T-helper 17 cell (primary cell): ENCODE results near the gene IGF2R. TPM values are rescaled to one million over a fixed set of nuclear protein-coding genes. Genes with fewer than 3 reads are reported as not detected.
"Not testable (repeated sequence)": the region's sequence is repeated elsewhere in the genome, so short reads cannot be mapped to it uniquely, and the experiment has no call there.

Source experiments
- ATAC-seq: fragments of 150-1000 bp; cut with Tn5 transposase; 2 replicates; pipeline ENCODE4 v1.10.0; 2021; ENCODE audit warnings: mild to moderate bottlenecking, moderate library complexity
- DNase-seq, 3 donors: peaks; one replicate each; pipeline versions ENCODE4 v3.0.0 to v3.0.0-alpha.2; 2020 to 2021
- H3K9me3 ChIP-seq: one replicate; pipeline ENCODE4 v1.7.0; 2013; ENCODE audit warnings: low read length, mild to moderate bottlenecking; ENCODE audit not compliant: control insufficient read depth, poor library complexity, severe bottlenecking
- H3K27ac Mint-ChIP-seq: one replicate; pipeline ENCODE4 v1.8.0; 2022; ENCODE audit warnings: mild to moderate bottlenecking, moderate library complexity, mixed read lengths
- H3K27me3 Mint-ChIP-seq: one replicate; pipeline ENCODE4 v1.8.0; 2022; ENCODE audit warnings: mixed read lengths
- H3K36me3 Mint-ChIP-seq: one replicate; pipeline ENCODE4 v1.8.0; 2022; ENCODE audit warnings: low read depth, mixed read lengths
- H3K4me1 Mint-ChIP-seq: one replicate; pipeline ENCODE4 v1.8.0; 2022; ENCODE audit warnings: mild to moderate bottlenecking, mixed read lengths
- H3K4me3 Mint-ChIP-seq: one replicate; pipeline ENCODE4 v1.8.0; 2022; ENCODE audit warnings: mild to moderate bottlenecking, moderate library complexity, mixed read lengths
- total RNA-seq, 4 donors: library from RNA in 2 of 4; stranded (reverse) in 2 of 4; gene quantifications; one replicate each; pipeline ENCODE4 v1.2.3 and lab custom pipeline; 2022 to 2026

IGF2R gene
- total RNA-seq, 2 donors from 2014 or later: 56.7 to 59.5 TPM

DNA sequence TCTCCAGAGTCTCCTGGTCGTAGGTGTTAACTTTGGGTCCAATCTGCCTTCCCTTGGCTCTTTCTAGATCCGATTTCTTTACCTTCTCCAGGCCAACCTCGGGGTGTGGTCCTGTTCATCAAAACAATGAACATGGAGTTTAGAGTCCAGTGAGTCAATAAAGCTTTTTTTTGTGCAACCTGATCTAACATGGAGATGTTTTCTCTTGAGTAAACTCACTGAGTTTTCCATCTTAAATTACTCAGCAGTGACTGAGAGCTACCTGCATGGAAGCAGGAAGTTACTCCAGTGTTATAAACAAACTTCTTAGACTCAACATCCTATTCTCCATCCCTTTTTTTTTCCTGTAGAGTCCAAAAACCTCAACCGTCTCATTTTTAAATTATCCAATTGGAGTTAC is 137.8 kb downstream of the IGF2R start:
- Mint-ChIP-seq H3K27ac (no peak overlapping the region), H3K27me3 (no peaks in the 10 kb centered on the region), H3K4me3 (no peak overlapping the region), H3K4me1 (peaks cover 14% of the 10 kb centered on the region), H3K36me3 (peaks cover 12% of the 10 kb centered on the region)
- no peak for ATAC-seq
- no peaks in the 10 kb centered on the region for H3K9me3 ChIP-seq
- no peak for DNase-seq

DNA sequence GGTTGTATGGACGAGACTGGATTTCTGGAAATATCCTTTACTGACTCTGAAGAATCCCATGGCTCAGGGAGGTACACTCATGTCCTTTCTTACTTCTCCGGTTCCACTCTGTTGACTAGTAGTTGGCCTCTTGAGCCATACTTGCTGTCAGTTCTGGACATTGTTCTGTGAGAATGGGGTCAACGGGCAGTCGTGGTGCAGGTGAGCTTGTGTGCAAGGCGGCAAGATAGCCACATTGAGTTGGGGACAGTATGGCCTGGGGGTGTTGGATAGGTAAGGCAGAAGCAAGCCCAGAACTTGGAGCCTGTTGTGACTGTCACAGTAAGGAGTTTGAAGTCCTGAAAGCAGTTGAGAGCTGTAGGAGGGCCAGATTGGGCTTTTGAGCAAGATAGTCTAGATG is 139.2 kb downstream of the IGF2R start:
- Mint-ChIP-seq H3K27ac (no peak overlapping the region), H3K4me3 (no peak overlapping the region), H3K27me3 (no peaks in the 10 kb centered on the region), H3K36me3 (peaks cover 9% of the 10 kb centered on the region), H3K4me1 (peaks cover 11% of the 10 kb centered on the region)
- DNase-seq (no peak), ATAC-seq (no peak)
- no peaks in the 10 kb centered on the region for H3K9me3 ChIP-seq

DNA sequence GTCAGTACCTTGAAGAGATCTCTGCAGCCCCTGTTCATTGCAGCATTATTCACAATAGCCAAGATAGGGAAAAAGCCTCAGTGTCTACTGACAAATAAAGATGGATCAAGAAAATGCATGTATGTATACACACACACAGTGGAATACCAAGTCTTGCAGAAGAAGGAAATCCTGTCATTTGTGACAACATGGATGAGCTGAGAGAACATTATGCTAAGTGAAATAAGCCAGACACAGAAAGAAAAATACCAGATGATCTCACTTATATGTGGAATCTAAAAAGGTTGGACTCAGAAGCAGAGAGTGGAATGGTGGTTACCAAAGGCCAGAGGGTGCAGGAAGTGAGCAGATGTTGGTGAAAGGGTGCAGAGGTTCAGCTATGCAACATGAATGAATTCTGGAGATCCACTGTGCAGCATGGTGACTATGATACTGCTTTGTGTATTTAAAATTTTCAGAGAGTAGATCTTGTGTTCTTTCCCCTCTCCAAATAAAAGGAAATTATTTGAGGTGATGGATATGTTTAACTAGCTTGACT is 141.8 kb downstream of the IGF2R start:
- Mint-ChIP-seq H3K4me1 (peaks cover 11% of the 10 kb centered on the region), H3K27ac (peak overlapping the region; percentile 0), H3K4me3 (no peak overlapping the region), H3K27me3 (no peaks in the 10 kb centered on the region), H3K36me3 (peaks cover 7% of the 10 kb centered on the region)
- DNase-seq (no peak), ATAC-seq (no peak)
- H3K9me3 ChIP-seq: no peaks in the 10 kb centered on the region

DNA sequence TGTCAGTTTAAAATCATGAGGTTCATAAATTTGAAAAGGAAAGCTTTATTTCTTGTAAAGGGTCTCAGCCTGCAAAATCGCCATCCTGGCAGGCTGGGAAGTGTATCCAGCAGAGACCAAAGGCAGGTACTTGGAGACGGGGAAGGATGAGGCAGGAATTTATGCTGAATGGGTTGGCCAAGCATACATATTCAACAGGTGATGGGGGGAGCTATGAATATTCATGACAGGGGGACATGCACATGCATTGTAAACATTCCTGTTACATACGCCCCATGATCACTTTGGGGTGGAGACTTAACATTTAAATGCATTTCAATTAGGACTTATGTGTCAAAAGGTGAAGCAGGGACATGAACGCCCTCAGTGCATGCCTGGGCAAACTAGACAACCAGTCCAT is 142.9 kb downstream of the IGF2R start:
- Mint-ChIP-seq H3K4me3 (no peak overlapping the region), H3K27me3 (no peaks in the 10 kb centered on the region), H3K4me1 (peaks cover 13% of the 10 kb centered on the region), H3K27ac (no peak overlapping the region), H3K36me3 (peaks cover 4% of the 10 kb centered on the region)
- ATAC-seq (no peak), DNase-seq (no peak)
- H3K9me3 ChIP-seq: no peaks in the 10 kb centered on the region

DNA sequence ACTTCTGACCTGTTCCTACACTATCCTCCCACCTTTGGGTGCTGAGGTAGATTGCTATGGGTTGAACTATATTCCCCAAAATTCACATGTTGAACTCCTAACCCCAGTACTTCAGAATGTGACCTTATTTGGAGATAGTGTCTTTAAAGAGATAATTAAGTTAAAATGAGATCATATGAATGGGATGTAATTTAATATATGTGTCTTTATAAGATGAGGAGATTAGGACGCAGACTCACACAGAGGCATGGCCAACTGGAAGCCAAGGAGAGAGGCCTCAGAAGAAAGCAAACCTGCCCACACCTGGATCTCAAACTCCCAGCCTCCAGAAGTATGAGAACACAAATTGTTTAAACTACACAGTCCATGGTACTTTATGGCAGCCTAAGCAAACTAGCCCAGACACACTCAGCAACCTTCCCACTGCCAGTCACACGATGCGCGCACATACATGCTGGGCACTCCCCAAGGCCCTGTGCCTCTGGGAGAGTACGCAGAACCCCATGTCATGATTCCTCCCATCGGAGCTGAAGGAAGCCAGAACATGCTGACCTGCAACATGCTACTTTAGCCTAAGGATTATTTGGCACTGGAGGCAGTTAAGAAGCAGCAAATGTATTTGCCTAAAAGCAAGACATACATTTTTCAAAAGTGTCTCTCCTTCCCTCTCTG is 143.9 kb downstream of the IGF2R start:
- DNase-seq: no peak
- H3K4me1 Mint-ChIP-seq: peaks cover 13% of the 10 kb centered on the region
- H3K4me3 Mint-ChIP-seq: no peak overlapping the region
- no peaks in the 10 kb centered on the region for H3K27me3 Mint-ChIP-seq
- no peak for ATAC-seq
- H3K9me3 ChIP-seq: no peaks in the 10 kb centered on the region
- H3K27ac Mint-ChIP-seq: no peak overlapping the region
- peaks cover 2% of the 10 kb centered on the region for H3K36me3 Mint-ChIP-seq

DNA sequence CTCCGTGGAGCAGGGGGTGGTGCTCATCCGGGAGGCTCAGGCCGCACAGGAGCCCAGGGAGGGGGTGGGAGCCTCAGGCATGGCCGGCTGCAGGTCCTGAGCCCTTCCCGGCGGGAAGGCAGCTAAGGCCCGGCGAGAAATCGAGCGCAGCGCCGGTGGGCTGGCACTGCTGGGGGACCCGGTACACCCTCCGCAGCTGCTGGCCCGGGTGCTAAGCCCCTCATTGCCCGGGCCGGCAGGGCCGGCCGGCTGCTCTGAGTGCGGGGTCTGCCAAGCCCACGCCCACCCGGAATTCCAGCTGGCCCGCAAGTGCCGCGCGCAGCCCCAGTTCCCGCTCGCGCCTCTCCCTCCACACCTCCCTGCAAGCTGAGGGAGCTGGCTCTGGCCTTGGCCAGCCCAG is 145.7 kb downstream of the IGF2R start:
- H3K27ac Mint-ChIP-seq, ATAC-seq: not testable (repeated sequence)

DNA sequence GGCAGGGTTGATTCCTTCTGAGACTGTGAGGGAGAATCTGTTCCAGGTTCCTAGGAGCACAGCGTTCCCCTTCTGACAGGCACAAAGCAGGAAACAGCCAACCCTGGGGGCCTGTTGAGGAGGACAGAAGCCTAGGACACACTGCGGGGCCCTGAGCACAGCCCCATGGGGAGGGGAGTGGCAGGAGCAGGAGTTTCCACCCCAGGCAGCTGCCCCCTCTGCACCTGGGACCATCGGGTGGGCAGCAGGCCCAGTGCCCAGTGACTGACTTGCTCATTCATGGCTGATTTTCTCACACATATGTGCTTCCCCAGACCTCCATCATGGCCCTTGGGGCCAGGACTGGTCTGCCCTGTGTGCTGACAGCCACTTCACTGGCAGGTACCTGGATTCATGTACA is 146.5 kb downstream of the IGF2R start:
- Mint-ChIP-seq H3K36me3 (peaks cover 2% of the 10 kb centered on the region), H3K27ac (peak overlapping the region; percentile 41), H3K4me1 (peaks cover 9% of the 10 kb centered on the region), H3K4me3 (no peak overlapping the region), H3K27me3 (no peaks in the 10 kb centered on the region)
- no peaks in the 10 kb centered on the region for H3K9me3 ChIP-seq
- DNase-seq (no peak), ATAC-seq (no peak)

More for the DNA sequence above, 145.7 kb downstream of the IGF2R start:
- not testable (repeated sequence) for H3K4me3 Mint-ChIP-seq, DNase-seq, H3K36me3 Mint-ChIP-seq, H3K27me3 Mint-ChIP-seq, H3K4me1 Mint-ChIP-seq, H3K9me3 ChIP-seq

DNA sequence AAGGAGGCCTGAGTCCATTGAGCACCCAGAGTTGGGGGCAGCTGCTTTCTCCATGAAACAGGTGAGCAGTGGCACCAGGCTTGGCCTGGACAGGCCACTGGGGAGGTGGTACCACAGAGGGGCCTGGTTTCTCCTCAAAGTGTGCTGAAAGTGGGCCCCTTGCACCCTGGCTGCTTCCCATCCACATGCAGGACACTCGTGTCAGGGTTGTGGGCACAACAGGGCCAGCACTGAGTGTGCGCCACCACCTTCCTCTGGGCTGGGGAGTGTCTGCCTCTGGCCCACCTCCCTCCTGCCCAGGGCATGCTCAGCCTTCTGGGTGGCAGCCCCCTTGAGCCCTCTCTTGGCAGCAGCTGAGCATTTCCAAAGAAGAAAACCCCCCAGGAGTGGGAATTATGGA is 147.5 kb downstream of the IGF2R start:
- Mint-ChIP-seq H3K4me3 (no peak overlapping the region), H3K4me1 (peaks cover 9% of the 10 kb centered on the region), H3K36me3 (peaks cover 2% of the 10 kb centered on the region), H3K27ac (no peak overlapping the region), H3K27me3 (no peaks in the 10 kb centered on the region)
- ATAC-seq: no peak
- no peak for DNase-seq
- H3K9me3 ChIP-seq: no peaks in the 10 kb centered on the region

DNA sequence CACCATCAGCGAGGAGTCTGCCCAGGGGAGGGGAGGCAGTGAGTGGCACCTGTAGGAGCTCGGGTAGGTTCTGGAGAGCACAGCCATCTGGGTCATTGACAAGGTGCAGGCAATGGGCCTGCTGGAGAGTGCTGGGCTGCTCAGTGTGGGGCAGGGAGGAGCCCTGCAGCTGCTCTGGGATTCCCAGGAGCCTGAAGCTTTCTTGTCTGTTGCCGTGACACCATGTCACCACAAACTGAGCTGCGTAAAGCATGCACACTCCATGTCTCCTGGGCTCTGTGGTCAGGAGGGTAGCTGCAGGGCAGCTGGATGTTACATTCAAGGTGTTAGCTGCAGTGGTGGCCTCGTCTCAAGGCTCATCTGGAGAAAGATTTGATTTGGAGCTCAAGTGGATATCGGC is 148.3 kb downstream of the IGF2R start:
- no peaks in the 10 kb centered on the region for H3K27me3 Mint-ChIP-seq
- DNase-seq: no peak
- H3K36me3 Mint-ChIP-seq: peaks cover 2% of the 10 kb centered on the region
- no peak for ATAC-seq
- H3K4me1 Mint-ChIP-seq: peaks cover 9% of the 10 kb centered on the region
- H3K9me3 ChIP-seq: no peaks in the 10 kb centered on the region
- no peak overlapping the region for H3K27ac Mint-ChIP-seq
- H3K4me3 Mint-ChIP-seq: no peak overlapping the region

DNA sequence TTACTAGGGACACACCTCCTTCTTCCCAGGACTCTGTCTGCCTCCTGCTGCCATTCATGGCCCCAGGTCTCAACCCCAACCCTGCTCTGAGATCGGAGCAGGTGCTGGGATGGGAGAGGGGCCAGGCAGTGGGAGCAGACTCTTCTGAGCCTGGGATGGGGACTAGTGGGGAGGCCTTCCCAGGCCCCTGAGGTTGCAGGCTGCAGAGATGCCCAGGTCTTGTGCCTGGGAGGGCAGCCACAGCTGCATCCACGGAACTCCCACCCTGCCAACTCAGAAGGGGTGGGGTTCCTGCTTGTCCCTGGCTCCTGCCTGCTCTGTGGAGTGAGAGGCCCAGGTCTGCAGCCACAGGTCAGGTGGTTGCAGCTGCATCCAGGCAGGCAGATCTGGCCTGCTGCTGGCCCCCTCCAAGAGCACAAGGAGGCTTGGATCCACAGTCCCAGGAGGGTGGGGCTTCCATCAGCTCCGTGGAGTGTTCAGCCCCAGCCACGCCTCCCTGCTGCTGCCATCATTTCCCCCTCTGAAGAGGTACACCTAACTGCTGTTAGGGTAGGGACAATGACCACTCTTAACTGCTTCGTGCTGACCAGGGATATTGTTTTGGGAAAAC is 149.8 kb downstream of the IGF2R start:
- H3K27me3 Mint-ChIP-seq: peaks cover 6% of the 10 kb centered on the region
- H3K9me3 ChIP-seq: no peaks in the 10 kb centered on the region
- ATAC-seq (no peak), DNase-seq (no peak)
- no peak overlapping the region for H3K4me3 Mint-ChIP-seq
- H3K27ac Mint-ChIP-seq: no peak overlapping the region
- H3K36me3 Mint-ChIP-seq: no peaks in the 10 kb centered on the region
- H3K4me1 Mint-ChIP-seq: peaks cover 7% of the 10 kb centered on the region

DNA sequence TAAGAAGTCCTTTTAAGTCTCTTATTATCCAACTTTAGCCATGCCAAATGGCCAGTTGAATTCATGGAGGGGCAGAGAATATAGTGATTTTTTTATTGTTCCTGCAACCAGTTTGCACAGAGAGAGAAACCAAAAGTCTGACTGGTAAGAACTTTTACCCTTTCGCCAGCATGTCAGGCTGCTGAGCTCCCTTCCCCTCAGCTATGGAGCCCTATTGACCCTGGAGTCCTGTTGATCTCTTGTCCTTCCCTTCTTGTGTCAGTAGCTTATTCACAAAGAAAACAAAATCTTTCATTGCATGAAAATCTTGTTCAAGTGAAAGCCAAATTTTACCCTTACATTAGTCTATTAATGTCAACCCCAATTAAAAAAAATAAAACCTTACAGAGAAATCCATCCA is 151.2 kb downstream of the IGF2R start:
- DNase-seq: no peak
- H3K27me3 Mint-ChIP-seq: peaks cover 8% of the 10 kb centered on the region
- H3K4me1 Mint-ChIP-seq: peaks cover 7% of the 10 kb centered on the region
- no peak for ATAC-seq
- H3K36me3 Mint-ChIP-seq: no peaks in the 10 kb centered on the region
- H3K9me3 ChIP-seq: no peaks in the 10 kb centered on the region
- H3K27ac Mint-ChIP-seq: peak overlapping the region; percentile 66
- no peak overlapping the region for H3K4me3 Mint-ChIP-seq

DNA sequence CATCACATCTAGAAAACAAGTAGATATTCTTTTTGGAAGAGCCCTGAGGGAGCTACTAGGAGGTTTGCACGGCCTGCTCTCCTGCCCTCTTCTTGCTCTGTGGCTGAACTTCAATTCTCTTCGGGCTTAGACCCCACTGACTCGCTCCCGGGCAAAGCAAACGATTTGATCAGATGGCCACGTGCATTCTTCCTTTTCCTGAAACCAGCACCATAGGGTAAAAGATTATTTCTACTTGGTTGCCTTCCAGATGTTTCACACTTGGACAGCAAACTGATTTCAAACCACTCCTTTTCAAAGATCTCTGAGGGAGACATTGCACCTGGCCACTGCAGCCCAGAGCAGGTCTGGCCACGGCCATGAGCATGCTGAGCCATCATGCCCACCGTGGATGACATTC is 152.7 kb downstream of the IGF2R start, which contains the start of gene SLC22A1:
Gene SLC22A1 (plus strand): TSS at position 258 of the 400 bp plus-strand sequence. CDS start 121 bp downstream, at position 379.
- no peak for ATAC-seq
- Mint-ChIP-seq H3K4me3 (no peak within 1 kb of the TSS), H3K36me3 (no peaks in the 10 kb centered on the region), H3K4me1 (peaks cover 3% of the 10 kb centered on the region), H3K27me3 (peaks cover 8% of the 10 kb centered on the region), H3K27ac (peak within 1 kb of the TSS; percentile 53)
- DNase-seq: no peak
- no peaks in the 10 kb centered on the region for H3K9me3 ChIP-seq

DNA sequence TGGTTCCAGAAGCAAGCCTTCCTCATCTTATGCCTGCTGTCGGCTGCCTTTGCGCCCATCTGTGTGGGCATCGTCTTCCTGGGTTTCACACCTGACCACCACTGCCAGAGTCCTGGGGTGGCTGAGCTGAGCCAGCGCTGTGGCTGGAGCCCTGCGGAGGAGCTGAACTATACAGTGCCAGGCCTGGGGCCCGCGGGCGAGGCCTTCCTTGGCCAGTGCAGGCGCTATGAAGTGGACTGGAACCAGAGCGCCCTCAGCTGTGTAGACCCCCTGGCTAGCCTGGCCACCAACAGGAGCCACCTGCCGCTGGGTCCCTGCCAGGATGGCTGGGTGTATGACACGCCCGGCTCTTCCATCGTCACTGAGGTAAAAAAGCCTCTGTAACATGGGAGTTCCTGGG is 153.1 kb downstream of the IGF2R start:
- Mint-ChIP-seq H3K4me3 (no peak overlapping the region), H3K27ac (peak overlapping the region; percentile 53), H3K36me3 (no peaks in the 10 kb centered on the region), H3K27me3 (peaks cover 8% of the 10 kb centered on the region), H3K4me1 (peaks cover 3% of the 10 kb centered on the region)
- ATAC-seq (no peak), DNase-seq (no peak)
- H3K9me3 ChIP-seq: no peaks in the 10 kb centered on the region

DNA sequence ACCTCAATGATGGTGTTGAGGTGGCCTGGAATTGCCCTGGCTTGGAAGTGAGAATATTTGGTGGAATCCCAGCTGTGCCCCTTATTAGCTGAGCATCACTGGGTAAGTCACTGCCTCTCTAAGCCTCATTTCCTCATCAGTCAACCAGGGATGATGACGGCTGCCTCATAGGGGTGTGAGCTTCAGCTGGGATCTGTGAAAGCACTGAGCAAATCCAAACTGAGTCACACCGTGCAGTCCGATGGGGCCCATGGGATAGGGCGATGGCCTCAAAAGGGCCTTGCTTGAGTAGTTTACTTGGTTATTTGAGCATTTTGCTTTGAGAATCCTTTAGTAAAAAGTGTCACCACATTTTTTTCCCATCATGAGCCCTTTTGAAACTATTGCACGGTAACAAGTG is 153.9 kb downstream of the IGF2R start:
- Mint-ChIP-seq H3K4me3 (no peak overlapping the region), H3K4me1 (peaks cover 5% of the 10 kb centered on the region), H3K36me3 (no peaks in the 10 kb centered on the region), H3K27me3 (peaks cover 8% of the 10 kb centered on the region), H3K27ac (no peak overlapping the region)
- ATAC-seq (no peak), DNase-seq (no peak)
- H3K9me3 ChIP-seq: no peaks in the 10 kb centered on the region
